ENCODE results near the gene ADGRF5. TPM values are rescaled to one million over a fixed set of nuclear protein-coding genes. Genes with fewer than 3 reads are reported as not detected.
"Not testable (repeated sequence)": the region's sequence is repeated elsewhere in the genome, so short reads cannot be mapped to it uniquely, and the experiment has no call there.

The ADGRF5 gene
- total RNA-seq, 1 donor from 2014 or later = 0.13 TPM

GRCh38 chr6:46848684-46849360 lies 72.9 kb downstream of the ADGRF5 start:
- H3K27me3 ChIP-seq (ENCODE audit: control insufficient read depth, insufficient read depth, low read length) = no peaks in the 10 kb centered on the region
- DNase-seq (ENCODE audit: low read depth) = peak; percentile 32
- peak; percentile 95 for TF ChIP-seq CTCF (IDR thresholded peaks at IDR 0.05; ENCODE audit: insufficient read depth, low read length, poor library complexity, severe bottlenecking)
- H3K4me3 ChIP-seq (ENCODE audit: low read depth, low read length) = no peak overlapping the region
- no peaks in the 10 kb centered on the region for H3K36me3 ChIP-seq (ENCODE audit: control insufficient read depth, insufficient read depth, low read length)

GRCh38 chr6:46845126-46845525 lies 76.6 kb downstream of the ADGRF5 start:
- Histone ChIP-seq H3K36me3 (ENCODE audit: control insufficient read depth, insufficient read depth, low read length) (no peaks in the 10 kb centered on the region), H3K4me3 (ENCODE audit: low read depth, low read length) (no peak overlapping the region), H3K27me3 (ENCODE audit: control insufficient read depth, insufficient read depth, low read length) (no peaks in the 10 kb centered on the region)
- no peak for TF ChIP-seq CTCF (IDR thresholded peaks at IDR 0.05; ENCODE audit: insufficient read depth, low read length, poor library complexity, severe bottlenecking)
- DNase-seq (ENCODE audit: low read depth) = no peak

GRCh38 chr6:46842252-46842846 lies 79.4 kb downstream of the ADGRF5 start:
- H3K4me3 ChIP-seq (ENCODE audit: low read depth, low read length); DNase-seq (ENCODE audit: low read depth); H3K27me3 ChIP-seq (ENCODE audit: control insufficient read depth, insufficient read depth, low read length); H3K36me3 ChIP-seq (ENCODE audit: control insufficient read depth, insufficient read depth, low read length): not testable (repeated sequence)

- TF ChIP-seq CTCF (IDR thresholded peaks at IDR 0.05; ENCODE audit: insufficient read depth, low read length, poor library complexity, severe bottlenecking) = no peak
- no peaks in the 10 kb centered on the region for H3K36me3 ChIP-seq (ENCODE audit: control insufficient read depth, insufficient read depth, low read length)
These were observed 83.7 kb downstream of the ADGRF5 start for GRCh38 chr6:46838033-46838432.

GRCh38 chr6:46834991-46835390 lies 86.7 kb downstream of the ADGRF5 start:
- H3K36me3 ChIP-seq (ENCODE audit: control insufficient read depth, insufficient read depth, low read length); DNase-seq (ENCODE audit: low read depth); H3K27me3 ChIP-seq (ENCODE audit: control insufficient read depth, insufficient read depth, low read length); H3K4me3 ChIP-seq (ENCODE audit: low read depth, low read length): not testable (repeated sequence)

More at GRCh38 chr6:46838033-46838432, 83.7 kb downstream of the ADGRF5 start:
- DNase-seq (ENCODE audit: low read depth) = no peak
- no peak overlapping the region for H3K4me3 ChIP-seq (ENCODE audit: low read depth, low read length)
- H3K27me3 ChIP-seq (ENCODE audit: control insufficient read depth, insufficient read depth, low read length) = no peaks in the 10 kb centered on the region

GRCh38 chr6:46834257-46834916 lies 87.4 kb downstream of the ADGRF5 start:
- DNase-seq (ENCODE audit: low read depth); H3K4me3 ChIP-seq (ENCODE audit: low read depth, low read length); H3K36me3 ChIP-seq (ENCODE audit: control insufficient read depth, insufficient read depth, low read length); H3K27me3 ChIP-seq (ENCODE audit: control insufficient read depth, insufficient read depth, low read length): not testable (repeated sequence)

GRCh38 chr6:46832816-46833215 lies 88.9 kb downstream of the ADGRF5 start:
- H3K27me3 ChIP-seq (ENCODE audit: control insufficient read depth, insufficient read depth, low read length) = no peaks in the 10 kb centered on the region
- DNase-seq (ENCODE audit: low read depth) = no peak
- no peaks in the 10 kb centered on the region for H3K36me3 ChIP-seq (ENCODE audit: control insufficient read depth, insufficient read depth, low read length)
- H3K4me3 ChIP-seq (ENCODE audit: low read depth, low read length) = no peak overlapping the region
- no peak for TF ChIP-seq CTCF (IDR thresholded peaks at IDR 0.05; ENCODE audit: insufficient read depth, low read length, poor library complexity, severe bottlenecking)

All from kidney epithelial cell (primary cell).